ENCODE data around the gene TMEM30B.
"Not testable (repeated sequence)": the region's sequence is repeated elsewhere in the genome, so short reads cannot be mapped to it uniquely, and the experiment has no call there.

Gene TMEM30B

DNA sequence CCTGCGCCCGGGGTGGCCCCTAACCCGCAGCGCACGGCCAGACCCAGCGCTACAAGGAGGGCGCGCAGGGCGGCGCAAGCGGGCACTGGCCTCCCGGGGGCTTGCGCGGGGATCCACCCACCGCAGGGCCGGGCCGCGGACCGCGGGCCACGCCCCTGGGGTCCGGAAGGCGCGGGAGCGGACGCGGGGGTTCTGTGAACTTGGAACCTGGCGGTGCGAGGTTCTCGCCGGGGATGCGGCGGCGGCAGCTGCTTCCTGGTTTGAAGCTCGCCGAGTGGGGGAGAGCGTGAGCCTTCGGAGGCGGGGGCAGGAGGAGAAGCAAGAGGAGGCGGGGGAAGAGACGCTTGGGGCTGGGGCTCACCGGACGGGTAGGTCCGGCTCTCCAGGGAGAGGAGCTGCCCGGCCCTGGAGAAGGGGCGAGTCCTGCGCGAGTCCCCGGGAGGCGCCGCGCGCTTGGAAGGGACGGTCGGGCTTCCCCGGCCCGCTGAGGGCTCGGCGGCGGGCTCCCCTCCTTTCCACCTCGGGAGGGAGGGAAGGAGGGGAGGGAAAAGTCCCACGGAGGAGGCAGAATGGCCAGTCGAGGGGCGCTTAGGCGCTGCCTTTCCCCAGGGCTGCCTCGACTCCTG lies 40.4 kb upstream of the TMEM30B start, which contains the start of gene PRKCH:
TSS of gene PRKCH (plus strand) at position 195 of the 626 bp plus-strand sequence. CDS start 523 bp downstream, outside the sequence.
- peaks cover 37% of the 10 kb centered on the region for H3K27me3 ChIP-seq (replicated peaks; ENCODE audit: control insufficient read depth, insufficient read depth, low read length)
- H3K4me3 ChIP-seq (ENCODE audit: low read length), result peak within 1 kb of the TSS; percentile 81
- peak within 1 kb of the TSS; percentile 51 for H3K9ac ChIP-seq (ENCODE audit: low read length)
- peaks cover 11% of the 10 kb centered on the region for H3K4me1 ChIP-seq (ENCODE audit: control insufficient read depth, insufficient read depth, low read length)
- H3K36me3 ChIP-seq (ENCODE audit: control insufficient read depth, insufficient read depth, low read length, severe bottlenecking), result no peaks in the 10 kb centered on the region
- peak; percentile 59 for DNase-seq (ENCODE audit: low read depth)
- H3K9me3 ChIP-seq (ENCODE audit: control insufficient read depth, low read length), result peaks cover 6% of the 10 kb centered on the region

GRCh38 chr14:61320806-61321384 lies 39.8 kb upstream of the TMEM30B start:
- H3K36me3 ChIP-seq (ENCODE audit: control insufficient read depth, insufficient read depth, low read length, severe bottlenecking), result no peaks in the 10 kb centered on the region
- no peak for DNase-seq (ENCODE audit: low read depth)
- H3K9ac ChIP-seq (ENCODE audit: low read length), result peak overlapping the region; percentile 51
- H3K4me3 ChIP-seq (ENCODE audit: low read length), result peak overlapping the region; percentile 81
- peaks cover 6% of the 10 kb centered on the region for H3K9me3 ChIP-seq (ENCODE audit: control insufficient read depth, low read length)
- H3K27me3 ChIP-seq (replicated peaks; ENCODE audit: control insufficient read depth, insufficient read depth, low read length), result peaks cover 43% of the 10 kb centered on the region
- peaks cover 11% of the 10 kb centered on the region for H3K4me1 ChIP-seq (ENCODE audit: control insufficient read depth, insufficient read depth, low read length)

DNA sequence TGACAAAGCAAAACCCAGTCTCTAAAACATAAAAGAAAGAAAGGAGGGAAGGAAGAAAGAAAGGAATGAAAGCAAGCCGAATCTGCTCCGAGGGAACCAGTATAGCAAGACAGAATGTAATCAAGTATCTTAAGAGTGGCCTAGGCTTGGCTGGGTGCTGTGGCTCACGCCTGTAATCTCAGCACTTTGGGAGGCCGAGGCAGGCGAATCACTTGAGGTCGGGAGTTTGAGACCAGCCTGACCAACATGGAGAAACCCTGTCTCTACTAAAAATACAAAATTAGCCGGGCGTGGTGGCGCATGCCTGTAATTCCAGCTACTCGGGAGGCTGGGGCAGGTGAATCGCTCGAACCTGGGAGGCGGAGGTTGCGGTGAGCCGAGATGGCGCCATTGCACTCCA lies 39.0 kb upstream of the TMEM30B start:
- not testable (repeated sequence) for H3K4me3 ChIP-seq (ENCODE audit: low read length); DNase-seq (ENCODE audit: low read depth); H3K9ac ChIP-seq (ENCODE audit: low read length); H3K9me3 ChIP-seq (ENCODE audit: control insufficient read depth, low read length); H3K36me3 ChIP-seq (ENCODE audit: control insufficient read depth, insufficient read depth, low read length, severe bottlenecking)
- Histone ChIP-seq H3K4me1 (ENCODE audit: control insufficient read depth, insufficient read depth, low read length) (peaks cover 11% of the 10 kb centered on the region), H3K27me3 (replicated peaks; ENCODE audit: control insufficient read depth, insufficient read depth, low read length) (peaks cover 43% of the 10 kb centered on the region)

DNA sequence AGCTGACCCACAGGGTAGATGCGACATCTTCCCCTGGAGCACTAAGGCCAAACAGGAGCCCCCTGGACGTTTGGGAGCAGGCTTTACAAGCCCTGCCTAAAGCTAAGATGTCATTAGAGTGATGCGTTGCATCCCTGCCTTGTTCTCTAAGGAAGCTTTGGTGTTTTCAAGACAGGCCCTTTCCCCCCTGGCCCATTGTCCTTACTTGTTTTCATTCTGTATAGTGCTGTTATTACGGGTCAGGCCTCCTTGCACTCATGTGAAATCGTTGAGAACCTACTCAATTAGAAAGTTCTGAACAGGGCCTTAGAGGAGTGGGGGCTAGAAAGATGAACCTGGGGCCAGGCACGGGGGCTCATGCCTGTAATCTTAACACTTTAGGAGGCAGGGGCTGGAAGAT lies 38.6 kb upstream of the TMEM30B start:
- H3K27me3 ChIP-seq (replicated peaks; ENCODE audit: control insufficient read depth, insufficient read depth, low read length), result peaks cover 43% of the 10 kb centered on the region
- peaks cover 11% of the 10 kb centered on the region for H3K4me1 ChIP-seq (ENCODE audit: control insufficient read depth, insufficient read depth, low read length)
- no peaks in the 10 kb centered on the region for H3K9me3 ChIP-seq (ENCODE audit: control insufficient read depth, low read length)
- H3K36me3 ChIP-seq (ENCODE audit: control insufficient read depth, insufficient read depth, low read length, severe bottlenecking), result no peaks in the 10 kb centered on the region
- no peak for DNase-seq (ENCODE audit: low read depth)
- no peak overlapping the region for H3K9ac ChIP-seq (ENCODE audit: low read length)
- H3K4me3 ChIP-seq (ENCODE audit: low read length), result no peak overlapping the region

GRCh38 chr14:61319086-61319485 lies 37.9 kb upstream of the TMEM30B start:
- Histone ChIP-seq H3K4me3 (ENCODE audit: low read length) (no peak overlapping the region), H3K36me3 (ENCODE audit: control insufficient read depth, insufficient read depth, low read length, severe bottlenecking) (no peaks in the 10 kb centered on the region), H3K9ac (ENCODE audit: low read length) (no peak overlapping the region), H3K4me1 (ENCODE audit: control insufficient read depth, insufficient read depth, low read length) (peaks cover 11% of the 10 kb centered on the region), H3K27me3 (replicated peaks; ENCODE audit: control insufficient read depth, insufficient read depth, low read length) (peaks cover 41% of the 10 kb centered on the region), H3K9me3 (ENCODE audit: control insufficient read depth, low read length) (no peaks in the 10 kb centered on the region)
- no peak for DNase-seq (ENCODE audit: low read depth)

GRCh38 chr14:61315313-61315712 lies 34.2 kb upstream of the TMEM30B start:
- Histone ChIP-seq H3K9me3 (ENCODE audit: control insufficient read depth, low read length) (peaks cover 10% of the 10 kb centered on the region), H3K4me3 (ENCODE audit: low read length) (no peak overlapping the region), H3K9ac (ENCODE audit: low read length) (no peak overlapping the region), H3K4me1 (ENCODE audit: control insufficient read depth, insufficient read depth, low read length) (no peaks in the 10 kb centered on the region), H3K27me3 (replicated peaks; ENCODE audit: control insufficient read depth, insufficient read depth, low read length) (peaks cover 24% of the 10 kb centered on the region), H3K36me3 (ENCODE audit: control insufficient read depth, insufficient read depth, low read length, severe bottlenecking) (no peaks in the 10 kb centered on the region)
- no peak for DNase-seq (ENCODE audit: low read depth)

- not testable (repeated sequence) for DNase-seq (ENCODE audit: low read depth); H3K4me1 ChIP-seq (ENCODE audit: control insufficient read depth, insufficient read depth, low read length); H3K9me3 ChIP-seq (ENCODE audit: control insufficient read depth, low read length); H3K4me3 ChIP-seq (ENCODE audit: low read length); H3K9ac ChIP-seq (ENCODE audit: low read length); H3K36me3 ChIP-seq (ENCODE audit: control insufficient read depth, insufficient read depth, low read length, severe bottlenecking); H3K27me3 ChIP-seq (replicated peaks; ENCODE audit: control insufficient read depth, insufficient read depth, low read length)
Measured at GRCh38 chr14:61308701-61309100, 27.6 kb upstream of the TMEM30B start.

DNA sequence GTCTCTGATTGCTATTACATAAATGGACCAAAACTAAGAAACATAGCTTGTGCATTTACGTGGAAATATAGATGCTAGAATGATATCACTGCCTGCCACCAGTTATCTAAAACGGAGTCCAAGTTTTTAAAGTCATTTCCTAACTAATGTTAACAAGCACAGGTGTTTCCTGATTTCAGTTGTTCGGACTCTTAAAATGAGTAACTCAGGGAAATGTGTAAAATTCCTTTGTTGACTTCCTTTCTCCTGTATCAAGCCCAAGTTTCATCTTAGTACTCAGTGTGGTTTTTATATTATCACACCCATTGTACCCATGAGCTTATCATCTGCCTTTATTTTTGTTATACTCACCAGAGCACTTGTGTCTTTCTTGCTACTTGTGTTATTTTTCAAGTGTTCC lies 27.1 kb upstream of the TMEM30B start:
- no peaks in the 10 kb centered on the region for H3K4me1 ChIP-seq (ENCODE audit: control insufficient read depth, insufficient read depth, low read length)
- peaks cover 9% of the 10 kb centered on the region for H3K9me3 ChIP-seq (ENCODE audit: control insufficient read depth, low read length)
- no peak overlapping the region for H3K4me3 ChIP-seq (ENCODE audit: low read length)
- H3K36me3 ChIP-seq (ENCODE audit: control insufficient read depth, insufficient read depth, low read length, severe bottlenecking), result no peaks in the 10 kb centered on the region
- no peak for DNase-seq (ENCODE audit: low read depth)
- H3K27me3 ChIP-seq (replicated peaks; ENCODE audit: control insufficient read depth, insufficient read depth, low read length), result peaks cover 2% of the 10 kb centered on the region
- H3K9ac ChIP-seq (ENCODE audit: low read length), result no peak overlapping the region

DNA sequence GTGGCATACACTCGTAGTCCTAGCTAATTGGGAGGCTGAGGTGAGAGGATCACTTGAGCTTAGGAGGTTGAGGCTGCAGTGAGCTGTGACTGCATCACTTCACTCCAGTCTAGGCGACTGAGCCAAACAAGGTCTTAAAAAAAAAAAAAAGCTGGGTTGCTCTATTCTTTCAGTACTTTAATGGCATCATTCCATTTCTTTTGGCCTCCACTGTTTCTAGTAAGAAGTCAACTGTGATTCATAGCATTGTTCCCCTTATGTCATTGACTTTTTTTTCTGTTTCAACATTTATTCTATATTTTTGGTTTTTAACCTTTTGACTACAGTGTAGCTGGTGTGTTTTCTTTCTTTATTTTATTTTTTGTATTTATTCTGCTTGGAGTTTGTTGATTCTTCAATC lies 23.6 kb upstream of the TMEM30B start:
- Histone ChIP-seq H3K36me3 (ENCODE audit: control insufficient read depth, insufficient read depth, low read length, severe bottlenecking) (no peaks in the 10 kb centered on the region), H3K9ac (ENCODE audit: low read length) (no peak overlapping the region), H3K4me3 (ENCODE audit: low read length) (no peak overlapping the region), H3K9me3 (ENCODE audit: control insufficient read depth, low read length) (peaks cover 9% of the 10 kb centered on the region), H3K4me1 (ENCODE audit: control insufficient read depth, insufficient read depth, low read length) (no peaks in the 10 kb centered on the region), H3K27me3 (replicated peaks; ENCODE audit: control insufficient read depth, insufficient read depth, low read length) (no peaks in the 10 kb centered on the region)
- DNase-seq (ENCODE audit: low read depth), result no peak

- no peaks in the 10 kb centered on the region for H3K4me1 ChIP-seq (ENCODE audit: control insufficient read depth, insufficient read depth, low read length)
- no peak overlapping the region for H3K9ac ChIP-seq (ENCODE audit: low read length)
- no peak overlapping the region for H3K4me3 ChIP-seq (ENCODE audit: low read length)
- H3K27me3 ChIP-seq (replicated peaks; ENCODE audit: control insufficient read depth, insufficient read depth, low read length), result no peaks in the 10 kb centered on the region
- H3K36me3 ChIP-seq (ENCODE audit: control insufficient read depth, insufficient read depth, low read length, severe bottlenecking), result no peaks in the 10 kb centered on the region
- DNase-seq (ENCODE audit: low read depth), result no peak
- peaks cover 9% of the 10 kb centered on the region for H3K9me3 ChIP-seq (ENCODE audit: control insufficient read depth, low read length)
Measured at GRCh38 chr14:61300754-61301153, 19.6 kb upstream of the TMEM30B start.

GRCh38 chr14:61300209-61300608 lies 19.1 kb upstream of the TMEM30B start:
- H3K4me1 ChIP-seq (ENCODE audit: control insufficient read depth, insufficient read depth, low read length), result no peaks in the 10 kb centered on the region
- H3K36me3 ChIP-seq (ENCODE audit: control insufficient read depth, insufficient read depth, low read length, severe bottlenecking), result no peaks in the 10 kb centered on the region
- H3K9ac ChIP-seq (ENCODE audit: low read length), result no peak overlapping the region
- H3K27me3 ChIP-seq (replicated peaks; ENCODE audit: control insufficient read depth, insufficient read depth, low read length), result no peaks in the 10 kb centered on the region
- H3K9me3 ChIP-seq (ENCODE audit: control insufficient read depth, low read length), result peaks cover 9% of the 10 kb centered on the region
- DNase-seq (ENCODE audit: low read depth), result no peak
- no peak overlapping the region for H3K4me3 ChIP-seq (ENCODE audit: low read length)

- no peaks in the 10 kb centered on the region for H3K27me3 ChIP-seq (replicated peaks; ENCODE audit: control insufficient read depth, insufficient read depth, low read length)
- no peak overlapping the region for H3K9ac ChIP-seq (ENCODE audit: low read length)
- no peak overlapping the region for H3K4me3 ChIP-seq (ENCODE audit: low read length)
- DNase-seq (ENCODE audit: low read depth), result no peak
- peaks cover 9% of the 10 kb centered on the region for H3K9me3 ChIP-seq (ENCODE audit: control insufficient read depth, low read length)
- no peaks in the 10 kb centered on the region for H3K4me1 ChIP-seq (ENCODE audit: control insufficient read depth, insufficient read depth, low read length)
- H3K36me3 ChIP-seq (ENCODE audit: control insufficient read depth, insufficient read depth, low read length, severe bottlenecking), result no peaks in the 10 kb centered on the region
Measured at GRCh38 chr14:61298824-61299223, 17.7 kb upstream of the TMEM30B start.

Measured in adipocyte (in vitro differentiated cells).